CD4-positive, alpha-beta T cell (primary cell): ENCODE results near the gene SYNGR3. TPM values are rescaled to one million over a fixed set of nuclear protein-coding genes. Genes with fewer than 3 reads are reported as not detected.

Experiments
- ATAC-seq: fragments of 200-7000 bp; cut with Tn5 transposase; one replicate; pipeline ENCODE4 v1.10.0; 2022; ENCODE audit warnings: mild to moderate bottlenecking; ENCODE audit not compliant: poor library complexity
- CTCF ChIA-PET: fragments of 350-600 bp; sonication (Branson Sonifier 250); formaldehyde crosslinking; loops from one replicate; lab custom pipeline; 2021; ENCODE audit warnings: antibody characterized with exemption, inconsistent platforms; lab: Charles Lee
- POLR2A ChIA-PET: fragments of 350-600 bp; sonication (Branson Sonifier 250); formaldehyde crosslinking; loops from one replicate; lab custom pipeline; 2021; ENCODE audit warnings: antibody characterized with exemption, inconsistent platforms; lab: Charles Lee
- DNase-seq, 14 experiments: peaks; one replicate each; pipeline ENCODE4 v3.0.0-alpha.2; 2013 to 2020; ENCODE audit warnings: mixed read lengths in 2 of 14
- H3K27ac ChIP-seq, 2 donors: one replicate each; pipeline versions ENCODE4 v1.5.1 to v1.7.0; 2013; ENCODE audit warnings: low read length in 2 of 2, low read depth in 1 of 2, mild to moderate bottlenecking in 1 of 2
- H3K27me3 ChIP-seq, 2 experiments: 1 replicate in 1 of 2; 2 replicates in 1 of 2; pipeline versions ENCODE4 v1.6.1 to v1.7.0; 2013; ENCODE audit warnings: low read length in 2 of 2, control low read depth in 1 of 2, mild to moderate bottlenecking in 1 of 2, moderate library complexity in 1 of 2; ENCODE audit not compliant: insufficient read depth in 2 of 2, control insufficient read depth in 1 of 2
- H3K36me3 ChIP-seq: one replicate; pipeline ENCODE4 v1.6.1; 2013; ENCODE audit warnings: low read length, control low read depth; ENCODE audit not compliant: insufficient read depth
- H3K4me1 ChIP-seq: one replicate; pipeline ENCODE4 v1.6.1; 2013; ENCODE audit warnings: low read length, control low read depth; ENCODE audit not compliant: insufficient read depth
- H3K4me3 ChIP-seq: one replicate; pipeline ENCODE4 v1.5.1; 2013; ENCODE audit warnings: mild to moderate bottlenecking, low read length, moderate library complexity
- H3K9me3 ChIP-seq, 2 experiments: 1 replicate in 1 of 2; 2 replicates in 1 of 2; pipeline versions ENCODE4 v1.6.1 to v1.7.0; 2013; ENCODE audit warnings: low read length in 2 of 2, mild to moderate bottlenecking in 2 of 2, control low read depth in 1 of 2, moderate library complexity in 1 of 2; ENCODE audit not compliant: control insufficient read depth in 1 of 2, insufficient read depth in 1 of 2
- H3K27ac Mint-ChIP-seq: one replicate; pipeline ENCODE4 v1.8.0; 2020; ENCODE audit warnings: mixed read lengths
- H3K27me3 Mint-ChIP-seq: one replicate; pipeline ENCODE4 v1.8.0; 2021; ENCODE audit warnings: mixed read lengths
- H3K36me3 Mint-ChIP-seq: one replicate; pipeline ENCODE4 v1.8.0; 2021; ENCODE audit warnings: low read depth, mixed read lengths
- H3K4me1 Mint-ChIP-seq: one replicate; pipeline ENCODE4 v1.8.0; 2021; ENCODE audit warnings: low read depth, mixed read lengths
- H3K4me3 Mint-ChIP-seq: one replicate; pipeline ENCODE4 v1.8.0; 2020; ENCODE audit warnings: mild to moderate bottlenecking, mixed read lengths
- H3K9me3 Mint-ChIP-seq: one replicate; pipeline ENCODE4 v1.8.0; 2020; ENCODE audit warnings: mixed read lengths
- CTCF ChIP-seq: fragments of 200-600 bp; IDR thresholded peaks from one replicate; pipeline ENCODE4 v1.8.0; 2022; ENCODE audit warnings: antibody characterized with exemption, mild to moderate bottlenecking
- intact Hi-C, 2 experiments: fragments of 100-400 bp; cut with DNase I in 1 of 2; cut with micrococcal nuclease in 1 of 2; formaldehyde crosslinking; loops; one replicate each; pipeline versions ENCODE4 v1.15.1 to v1.9.0; 2023 to 2025; cut with DNase I, micrococcal nuclease
- total RNA-seq, 174 experiments: library from RNA in 2 of 174; stranded (reverse) in 2 of 174; gene quantifications; one replicate each; pipeline ENCODE4 v1.2.3 and lab custom pipeline; 2021 to 2026

Gene SYNGR3
- total RNA-seq, 2 experiments from 2014 or later, result 3.8 to 3.9 TPM

GRCh38 chr16:1974157-1975070 lies 15.4 kb upstream of the SYNGR3 start:
- DNase-seq (no peak), ATAC-seq (no peak)
- H3K36me3 Mint-ChIP-seq, result peaks cover 36% of the 10 kb centered on the region
- H3K27ac Mint-ChIP-seq, result no peak overlapping the region
- H3K4me1 ChIP-seq, result peaks cover 44% of the 10 kb centered on the region
- H3K4me3 Mint-ChIP-seq, result peak overlapping the region; percentile 45
- peaks cover 20% of the 10 kb centered on the region for H3K4me1 Mint-ChIP-seq
- ChIA-PET POLR2A (interaction anchor here (1.0 kb wide), 1 partner anchor 181 kb away, joined by 4 read pairs; the partner anchor contains the start of gene TRAF7), CTCF (no interaction called here)
- H3K36me3 ChIP-seq, result peaks cover 46% of the 10 kb centered on the region
- intact Hi-C loops, result loop anchor here in 1 of 2 experiments (5.0 kb wide), 2 partner anchors 33 to 73 kb away; partner anchors contain the start of genes NTHL1, TSC2 and ZNF598
- H3K27ac ChIP-seq, result no peak overlapping the region
- peaks cover 0 to 6% of the 10 kb centered on the region in 2 experiments for H3K9me3 ChIP-seq
- H3K4me3 ChIP-seq, result no peak overlapping the region
- TF ChIP-seq CTCF, result no peak
- H3K27me3 Mint-ChIP-seq, result no peaks in the 10 kb centered on the region
- no peaks in the 10 kb centered on the region for H3K9me3 Mint-ChIP-seq
- H3K27me3 ChIP-seq, result peaks cover 3 to 10% of the 10 kb centered on the region in 2 experiments

GRCh38 chr16:1975432-1976215 lies 14.1 kb upstream of the SYNGR3 start:
- H3K27ac Mint-ChIP-seq, result no peak overlapping the region
- no peak for TF ChIP-seq CTCF
- CTCF ChIA-PET, result no interaction called here
- Histone ChIP-seq H3K9me3 (peaks cover 0 to 18% of the 10 kb centered on the region in 2 experiments), H3K4me3 (no peak overlapping the region), H3K27ac (no peak overlapping the region), H3K4me1 (peaks cover 50% of the 10 kb centered on the region), H3K36me3 (peaks cover 46% of the 10 kb centered on the region), H3K27me3 (peaks cover 16 to 21% of the 10 kb centered on the region in 2 experiments)
- DNase-seq (no peak), ATAC-seq (no peak)
- peak overlapping the region; percentile 42 for H3K4me3 Mint-ChIP-seq
- intact Hi-C loops, result no loop called here
- no peaks in the 10 kb centered on the region for H3K9me3 Mint-ChIP-seq
- POLR2A ChIA-PET, result interaction anchor here (1.3 kb wide), 1 partner anchor 11 kb away, joined by 6 read pairs; the partner anchor contains the start of gene RPS2
- H3K27me3 Mint-ChIP-seq, result peaks cover 6% of the 10 kb centered on the region
- peaks cover 20% of the 10 kb centered on the region for H3K4me1 Mint-ChIP-seq
- peaks cover 36% of the 10 kb centered on the region for H3K36me3 Mint-ChIP-seq

GRCh38 chr16:1976216-1976520 lies 13.6 kb upstream of the SYNGR3 start:
- ChIA-PET CTCF (no interaction called here), POLR2A (interaction anchor here (1.3 kb wide), 1 partner anchor 11 kb away, joined by 6 read pairs; the partner anchor contains the start of gene RPS2)
- H3K4me3 ChIP-seq, result no peak overlapping the region
- H3K36me3 ChIP-seq, result peaks cover 46% of the 10 kb centered on the region
- Mint-ChIP-seq H3K4me3 (no peak overlapping the region), H3K9me3 (no peaks in the 10 kb centered on the region), H3K27me3 (peaks cover 11% of the 10 kb centered on the region), H3K27ac (no peak overlapping the region), H3K4me1 (peaks cover 15% of the 10 kb centered on the region), H3K36me3 (peaks cover 36% of the 10 kb centered on the region)
- DNase-seq (no peak), ATAC-seq (no peak)
- H3K9me3 ChIP-seq, result peaks cover 0 to 22% of the 10 kb centered on the region in 2 experiments
- no peak overlapping the region for H3K27ac ChIP-seq
- H3K4me1 ChIP-seq, result peaks cover 44% of the 10 kb centered on the region
- peaks cover 21 to 26% of the 10 kb centered on the region in 2 experiments for H3K27me3 ChIP-seq
- intact Hi-C loops, result no loop called here
- TF ChIP-seq CTCF, result no peak
